Renal pelvis (tissue), 12 donors: ENCODE measurements around the gene KAT14. TPM values are rescaled to one million over a fixed set of nuclear protein-coding genes. Genes with fewer than 3 reads are reported as not detected.
"Not testable (repeated sequence)": the region's sequence is repeated elsewhere in the genome, so short reads cannot be mapped to it uniquely, and the experiment has no call there.

Experiments used
- DNase-seq: peaks from one replicate; pipeline ENCODE4 v3.0.0-alpha.2; 2013
- long read RNA-seq, 16 experiments: transcript quantifications; one replicate each; lab custom pipeline, GENCODE V29; 2026
- polyA plus RNA-seq, 3 donors: library from polyadenylated mRNA; unstranded; fragments of 120-200 nt; gene quantifications; one replicate each; pipeline ENCODE4 v1.2.1, GENCODE V29; 2013; ENCODE audit not compliant: insufficient read length in 3 of 3

The KAT14 gene
- 10 to 100 TPM; 28.2 to 30.2 (median 29.7) TPM for polyA plus RNA-seq
- long read RNA-seq, donor 1 = 0 reads
- long read RNA-seq, donor 2 = 0 reads
- long read RNA-seq, donor 3, partial matches to known transcripts = 7 of 8 reads
- long read RNA-seq, donor 3, other reads (novel, unspliced or antisense) = 0 of 8 reads
- long read RNA-seq, donor 4, partial matches to known transcripts = 0 of 1 reads
- long read RNA-seq, donor 4, other reads (novel, unspliced or antisense) = 0 of 1 reads
- long read RNA-seq, donor 5, partial matches to known transcripts = 0 of 1 reads
- long read RNA-seq, donor 5, other reads (novel, unspliced or antisense) = 0 of 1 reads
- long read RNA-seq, donor 6, partial matches to known transcripts = 5 of 7 reads
- long read RNA-seq, donor 6, other reads (novel, unspliced or antisense) = 0 of 7 reads
- long read RNA-seq, donor 7, partial matches to known transcripts = 6 of 6 reads
- long read RNA-seq, donor 7, other reads (novel, unspliced or antisense) = 0 of 6 reads
- long read RNA-seq, donor 8 = 0 reads
- long read RNA-seq, donor 9, partial matches to known transcripts = 0 of 1 reads
- long read RNA-seq, donor 9, other reads (novel, unspliced or antisense) = 0 of 1 reads
- long read RNA-seq, donor 10, partial matches to known transcripts = 0 of 1 reads
- long read RNA-seq, donor 10, other reads (novel, unspliced or antisense) = 0 of 1 reads
- long read RNA-seq, donor 11, partial matches to known transcripts = 0 of 1 reads
- long read RNA-seq, donor 11, other reads (novel, unspliced or antisense) = 0 of 1 reads
- long read RNA-seq, donor 12, partial matches to known transcripts = 0 of 2 reads
- long read RNA-seq, donor 12, other reads (novel, unspliced or antisense) = 0 of 2 reads
- long read RNA-seq, donor 13, partial matches to known transcripts = 8 of 8 reads
- long read RNA-seq, donor 13, other reads (novel, unspliced or antisense) = 0 of 8 reads
- long read RNA-seq, donor 14, partial matches to known transcripts = 0 of 4 reads
- long read RNA-seq, donor 14, other reads (novel, unspliced or antisense) = 0 of 4 reads
- long read RNA-seq, donor 15, partial matches to known transcripts = 0 of 1 reads
- long read RNA-seq, donor 15, other reads (novel, unspliced or antisense) = 0 of 1 reads
- long read RNA-seq, donor 16 = 0 reads

GRCh38 chr20:18137412-18138265, at the start of gene KAT14, which contains the start of gene PET117:
TSS of gene KAT14 (plus strand) at chr20:18137863. CDS start at chr20:18142661, 4,798 bp downstream.
TSS of gene PET117 (plus strand) at chr20:18137863. CDS start at chr20:18137956, 93 bp downstream.
- DNase-seq = peak; percentile 95

DNA sequence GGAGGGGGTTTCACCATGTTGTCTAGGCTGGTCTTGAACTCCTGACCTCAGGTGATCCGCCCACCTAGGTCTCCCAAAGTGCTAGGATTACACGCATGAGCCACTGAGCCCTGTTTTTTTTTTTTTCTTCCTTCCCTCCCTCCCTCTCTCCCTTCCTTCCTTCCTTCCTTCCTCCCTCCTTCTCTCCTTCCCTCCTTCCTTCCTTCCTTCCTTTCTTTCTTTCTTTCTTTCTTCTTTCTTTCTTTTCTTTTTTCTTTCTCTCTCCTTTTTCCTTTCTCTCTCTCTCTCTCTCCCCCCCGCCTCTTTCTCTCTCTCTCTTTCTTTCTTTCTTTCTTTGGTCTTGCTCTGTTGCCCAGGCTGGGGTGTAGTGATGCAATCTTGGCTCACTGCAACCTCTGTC, 49.4 kb upstream of the KAT14 start:
- not testable (repeated sequence) for DNase-seq

- not testable (repeated sequence) for DNase-seq
These were observed 48.8 kb upstream of the KAT14 start for GRCh38 chr20:18088841-18089240.

GRCh38 chr20:18090044-18090443, 47.6 kb upstream of the KAT14 start:
- DNase-seq = no peak

- no peak for DNase-seq
These were observed 47.2 kb upstream of the KAT14 start for GRCh38 chr20:18090477-18090876.

DNA sequence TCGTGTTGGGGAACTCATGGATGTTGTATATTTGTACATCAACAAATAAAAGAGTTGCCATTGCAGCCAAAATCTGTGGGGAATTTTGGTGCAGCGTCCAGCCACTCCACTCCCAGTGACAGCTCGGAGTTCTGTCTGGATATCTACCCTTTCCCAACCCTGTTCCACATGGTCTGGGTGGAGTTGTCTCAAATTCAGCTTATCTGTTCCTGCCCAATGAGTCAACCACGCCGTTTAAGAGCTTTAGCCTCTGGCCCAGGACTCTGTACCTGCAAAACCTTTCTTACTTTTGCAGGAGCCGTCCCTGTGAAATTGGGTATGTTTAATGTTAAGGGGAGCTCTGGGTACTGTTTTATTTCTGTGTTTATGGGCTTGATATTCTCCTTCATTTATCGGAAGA, 46.0 kb upstream of the KAT14 start:
- DNase-seq = no peak

DNA sequence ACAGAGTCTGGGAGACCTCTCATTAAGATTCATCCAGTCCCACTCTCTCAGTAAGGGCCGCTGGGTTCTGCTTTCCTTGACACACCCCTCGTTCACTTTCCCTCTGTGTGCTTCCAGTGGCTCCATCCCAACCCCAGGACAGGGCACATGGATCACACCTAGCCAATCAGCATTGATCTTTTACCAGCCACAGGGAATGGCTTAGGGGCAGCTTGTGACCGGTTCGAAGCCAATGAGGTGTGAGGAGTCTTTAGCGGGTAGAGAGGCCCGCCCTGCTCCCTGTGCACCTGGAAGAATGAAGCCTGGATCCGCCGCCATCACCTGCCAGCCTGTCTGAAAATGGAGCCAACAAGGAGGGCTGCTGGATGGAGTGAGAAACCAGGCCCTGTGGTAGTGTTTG, 44.8 kb upstream of the KAT14 start:
- DNase-seq = no peak

DNA sequence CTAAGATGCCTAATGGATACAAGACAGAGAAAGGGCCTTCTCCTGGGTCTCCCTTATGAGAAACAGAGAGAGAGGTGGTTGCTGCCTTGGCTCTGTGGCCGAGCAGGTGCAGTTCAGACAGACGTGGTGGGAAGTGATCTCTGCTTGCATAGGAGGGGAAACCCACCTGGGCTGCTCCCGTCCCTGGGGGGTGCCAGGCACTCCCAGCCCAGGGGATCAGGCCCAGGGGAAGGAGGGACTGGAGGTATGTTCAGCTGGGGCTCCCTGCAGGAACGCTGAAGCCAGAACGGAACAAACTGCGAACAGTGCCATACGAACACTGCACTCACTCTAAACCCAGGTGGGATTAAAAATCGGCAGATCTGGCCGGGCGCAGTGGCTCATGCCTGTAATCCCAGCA, 44.3 kb upstream of the KAT14 start:
- DNase-seq = no peak

DNA sequence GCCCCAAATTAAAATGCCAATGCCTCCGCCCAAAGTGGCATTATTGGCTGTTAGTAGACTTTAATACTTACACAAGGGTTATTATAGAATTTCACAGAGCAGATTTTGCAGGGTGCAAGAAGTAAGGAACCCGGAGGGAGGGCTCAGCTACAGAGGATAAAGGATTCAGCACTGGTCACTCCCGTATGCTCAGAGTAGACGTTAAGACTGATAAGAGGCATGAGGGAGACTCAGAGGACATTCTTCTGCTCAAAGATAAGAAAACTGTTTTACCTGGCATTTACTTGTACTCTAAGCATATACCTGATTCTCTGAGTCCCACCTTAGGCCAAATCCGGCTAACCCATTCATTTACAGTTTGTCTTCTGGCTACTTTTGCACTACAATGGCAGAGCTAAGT, 43.5 kb upstream of the KAT14 start:
- DNase-seq = no peak

DNA sequence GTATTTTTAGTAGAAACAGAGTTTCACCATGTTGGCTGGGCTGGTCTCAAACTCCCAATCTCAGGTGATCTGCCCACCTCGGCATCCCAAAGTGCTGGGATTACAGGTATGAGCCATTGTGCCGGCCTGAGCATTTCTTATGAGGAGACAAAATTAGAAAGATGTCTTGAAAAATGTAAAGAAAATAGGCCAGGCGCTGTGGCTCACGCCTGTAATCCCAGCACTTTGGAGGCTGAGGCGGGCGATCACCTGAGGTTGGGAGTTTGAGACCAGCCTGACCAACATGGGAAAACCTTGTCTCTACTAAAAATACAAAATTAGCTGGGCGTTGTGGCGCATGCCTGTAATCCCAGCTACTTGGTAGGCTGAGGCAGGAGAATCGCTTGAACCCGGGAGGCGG, 37.1 kb upstream of the KAT14 start:
- DNase-seq = not testable (repeated sequence)

DNA sequence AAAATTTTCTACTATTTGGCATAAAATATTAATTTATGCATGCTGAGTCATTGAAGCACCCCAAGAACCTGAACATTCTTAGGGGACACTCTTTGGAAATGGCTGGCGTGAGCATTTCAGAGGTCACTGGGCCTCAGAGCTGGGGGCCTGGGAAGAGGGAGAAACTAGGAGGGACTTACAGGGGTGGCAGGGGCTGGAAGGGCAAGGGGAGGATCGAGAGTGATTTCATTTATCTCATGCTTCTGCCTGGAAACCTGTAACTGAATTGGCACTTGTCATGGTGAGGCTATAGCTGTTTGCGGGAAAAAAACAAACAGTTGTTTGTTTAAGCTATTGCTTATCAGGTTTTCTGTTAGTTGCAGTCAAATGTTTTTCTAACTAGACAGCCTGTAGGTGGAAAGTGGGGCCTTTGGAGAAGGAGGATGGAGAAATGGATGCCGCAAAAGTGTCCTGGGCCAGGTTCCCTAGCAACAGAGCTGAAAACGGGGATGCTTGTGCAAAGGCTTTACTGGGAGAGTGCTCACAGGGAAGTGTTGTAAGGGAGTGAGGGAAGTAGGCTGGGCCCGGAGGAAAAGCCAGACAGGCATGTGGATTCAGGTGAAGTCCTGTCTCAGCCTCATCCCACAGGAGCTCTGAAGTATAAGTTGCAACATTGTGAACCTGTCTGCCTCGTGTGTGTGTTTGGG, 36.4 kb upstream of the KAT14 start:
- DNase-seq = no peak

GRCh38 chr20:18103497-18103896, 34.2 kb upstream of the KAT14 start:
- no peak for DNase-seq

DNA sequence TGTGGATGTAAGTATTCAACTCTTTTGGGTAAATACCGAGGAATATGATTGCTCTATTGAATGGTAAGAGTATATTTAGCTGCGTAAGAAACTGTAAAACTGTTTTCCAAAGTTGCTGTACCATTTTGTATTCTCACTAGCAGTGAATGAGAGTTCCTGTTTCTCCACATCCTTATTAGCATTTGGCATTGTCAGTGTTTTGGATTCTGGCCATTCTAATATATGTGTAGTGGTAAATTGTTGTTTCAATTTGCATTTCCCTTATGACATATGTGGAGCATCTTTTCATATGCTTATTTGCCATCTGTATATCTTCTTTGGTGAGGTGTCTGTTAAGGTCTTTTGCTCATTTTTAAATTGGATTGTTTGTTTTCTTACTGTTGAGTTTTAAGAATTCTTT, 29.3 kb upstream of the KAT14 start:
- DNase-seq = no peak

GRCh38 chr20:18128574-18128973, 9.1 kb upstream of the KAT14 start:
- not testable (repeated sequence) for DNase-seq

GRCh38 chr20:18132663-18133062, 5.0 kb upstream of the KAT14 start:
- DNase-seq = no peak

DNA sequence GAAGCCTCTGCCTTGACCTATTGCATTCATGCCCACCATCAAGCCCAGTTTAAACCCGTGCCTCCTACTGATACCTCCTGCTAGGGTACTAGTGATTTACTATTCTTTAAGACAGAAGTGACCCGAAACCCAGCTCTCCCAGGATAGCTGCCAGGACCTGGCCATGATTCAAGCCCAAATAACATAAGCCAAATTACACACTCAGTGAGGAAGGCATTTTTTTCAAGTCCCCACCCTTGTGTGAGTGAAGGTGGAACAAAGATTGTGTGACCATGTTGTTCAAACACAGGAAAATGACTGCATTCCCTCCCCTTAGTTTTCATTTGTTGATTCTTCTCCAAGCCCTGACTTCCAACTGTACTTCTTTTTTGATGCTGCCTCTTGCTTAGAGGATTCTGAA, 3.7 kb upstream of the KAT14 start:
- no peak for DNase-seq

GRCh38 chr20:18138266-18138582, 561 bp downstream of the KAT14 start:
- no peak for DNase-seq

DNA sequence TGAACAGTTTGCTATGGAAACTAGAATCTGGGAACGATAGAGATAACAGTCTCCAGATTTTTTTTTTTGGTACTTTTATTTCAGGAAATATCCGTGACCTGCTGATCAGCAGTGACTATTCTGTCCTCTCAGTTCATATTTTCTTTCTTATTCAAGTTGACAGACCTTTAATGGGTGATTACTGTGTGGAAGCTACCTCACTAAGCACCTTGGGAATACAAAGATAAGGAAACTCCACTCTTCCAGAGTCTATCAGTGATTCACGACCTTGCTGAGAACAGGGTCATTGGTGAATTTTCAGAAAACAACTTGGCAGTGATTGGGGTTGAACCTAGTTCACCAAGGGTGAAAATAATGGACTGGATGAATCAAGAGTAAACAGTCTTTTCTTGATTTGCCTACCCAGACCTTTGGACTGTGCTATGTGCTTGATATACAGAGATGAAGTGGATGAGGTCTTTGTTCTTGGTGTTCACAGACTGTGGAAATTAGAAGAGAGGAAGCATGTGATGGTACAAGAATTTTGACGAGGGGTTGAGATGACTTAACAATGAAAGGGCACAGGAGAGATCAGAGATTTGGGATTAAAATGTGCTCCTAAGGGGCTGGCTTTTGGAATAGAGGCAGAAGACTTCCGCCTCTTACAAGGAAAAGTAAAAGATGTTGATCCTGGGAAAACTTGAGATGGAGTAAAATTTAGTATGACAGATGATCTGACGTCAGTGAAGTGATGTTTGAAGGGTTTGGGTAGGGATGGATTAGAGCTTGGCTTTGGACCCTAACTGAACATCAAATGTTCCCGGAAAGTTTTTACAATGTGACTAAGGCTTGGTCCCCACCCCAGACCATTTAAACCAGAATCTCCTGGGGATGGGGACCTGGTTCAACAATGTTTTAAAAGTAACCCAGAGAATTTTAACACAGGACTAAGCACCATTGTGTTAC, 1.2 kb downstream of the KAT14 start:
- DNase-seq = no peak

- no peak for DNase-seq
These were observed 2.2 kb downstream of the KAT14 start for GRCh38 chr20:18139832-18140231.
